ENCODE data around the gene EFCAB5.

DNA sequence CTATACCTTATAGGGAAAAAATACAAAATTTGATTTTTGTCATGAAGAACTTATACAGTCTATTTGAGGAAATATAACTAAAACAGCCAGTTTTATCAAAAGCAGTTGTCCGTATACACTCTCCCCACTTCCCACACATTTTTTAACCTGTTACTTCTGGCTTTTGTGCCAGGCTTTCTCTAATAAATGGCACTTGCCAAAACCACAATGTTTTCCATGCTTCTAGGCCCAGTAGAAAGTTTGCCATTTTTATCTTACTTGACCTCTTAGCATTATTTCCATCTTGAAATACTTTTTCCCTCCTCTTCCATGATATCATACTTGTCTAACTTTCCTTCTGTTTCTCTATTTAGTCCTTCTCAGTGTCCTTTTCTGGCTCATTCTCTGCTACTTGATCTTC, 38.8 kb downstream of the EFCAB5 start:
- no peak for TF ChIP-seq POLR2A (IDR thresholded peaks at IDR 0.05; ENCODE audit: low read depth, low read length)
- no peak for TF ChIP-seq POLR2AphosphoS5 (IDR thresholded peaks at IDR 0.05; ENCODE audit: low read depth, low read length)
- no peak for TF ChIP-seq TAF1 (IDR thresholded peaks at IDR 0.05; ENCODE audit: low read depth, low read length)

Data from GM12891 (cell line).